ENCODE results near the gene SRRT. TPM values are rescaled to one million over a fixed set of nuclear protein-coding genes. Genes with fewer than 3 reads are reported as not detected.

SRRT gene
- total and polyA plus RNA-seq, 2 donors (not counting 3 experiments of a cell fraction or from before 2014, with no cell fraction given), result 58.6 to 199 TPM

DNA sequence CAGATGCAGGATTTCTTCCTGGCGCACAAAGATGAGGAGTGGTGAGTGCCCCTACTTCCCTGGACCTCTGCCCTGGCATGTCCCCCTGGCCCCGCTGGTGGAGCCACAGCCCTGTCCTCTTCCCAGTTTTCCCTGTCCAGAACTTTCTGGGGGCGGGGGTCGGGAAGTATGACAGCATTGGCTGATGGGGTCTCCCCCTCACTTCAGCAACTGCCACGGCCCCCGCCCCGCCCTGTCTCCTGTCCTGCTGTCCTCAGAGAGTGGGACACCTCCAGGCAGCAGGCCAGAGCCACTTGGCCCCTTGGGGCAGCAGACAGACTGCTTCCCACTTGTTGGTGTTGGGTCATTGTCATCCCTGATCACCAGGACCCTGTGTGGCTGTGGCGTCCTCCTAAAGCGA, 7.3 kb downstream of the SRRT start:
- intact Hi-C loops (cut with micrococcal nuclease), result no loop called here
- peaks cover 47% of the 10 kb centered on the region for H3K79me2 ChIP-seq (ENCODE audit: control insufficient read depth, insufficient read depth, low read length)

DNA sequence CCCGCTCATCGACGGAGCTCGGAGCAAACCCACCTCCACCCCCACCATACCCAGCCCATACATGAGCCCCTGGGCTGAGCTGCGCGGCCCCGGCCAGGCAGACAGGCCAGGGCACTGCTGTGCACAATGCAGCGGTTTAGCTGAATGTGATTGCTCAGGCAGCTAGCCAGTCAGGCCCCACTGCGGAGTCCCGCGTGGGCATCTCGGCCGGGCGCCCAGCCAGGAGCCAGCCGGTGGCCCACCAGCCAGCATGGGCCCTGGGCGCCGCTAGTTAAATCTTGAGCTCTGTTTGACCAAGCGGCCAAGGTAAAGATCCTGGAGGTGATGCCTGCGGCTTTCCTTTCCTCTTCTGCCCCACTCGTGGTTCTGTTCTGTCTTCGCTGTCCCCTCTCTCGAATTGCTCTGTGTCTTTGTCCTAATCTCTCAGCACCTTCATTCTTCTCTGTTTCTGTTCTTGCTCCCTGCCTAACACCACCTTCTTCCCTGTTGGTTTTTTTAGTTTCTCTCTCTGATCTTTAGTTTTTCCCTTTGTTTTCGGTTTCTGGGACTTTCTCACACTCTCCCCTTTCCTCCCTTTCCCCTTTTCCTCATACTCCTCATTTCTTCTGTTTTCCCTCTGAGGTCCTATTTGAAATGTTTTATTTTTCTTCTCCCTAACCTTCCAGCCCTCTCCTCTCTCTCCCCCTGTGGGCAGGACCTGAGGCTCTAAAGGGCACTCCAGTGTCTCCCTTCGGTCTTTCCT, 8.1 kb downstream of the SRRT start:
- no peak for TF ChIP-seq POLR2AphosphoS5 (IDR thresholded peaks at IDR 0.05; ENCODE audit: insufficient read depth, low read depth, low read length)
- TF ChIP-seq FOS (IDR thresholded peaks at IDR 0.05; ENCODE audit: borderline replicate concordance, insufficient read depth, low read length), result no peak
- no peak for TF ChIP-seq MYC (IDR thresholded peaks at IDR 0.05; ENCODE audit: low read depth, low read length)
- TF ChIP-seq EZH2 (IDR thresholded peaks at IDR 0.05; ENCODE audit: borderline replicate concordance, low read depth, low read length, severe bottlenecking), result no peak
- TF ChIP-seq, protein P1, sequence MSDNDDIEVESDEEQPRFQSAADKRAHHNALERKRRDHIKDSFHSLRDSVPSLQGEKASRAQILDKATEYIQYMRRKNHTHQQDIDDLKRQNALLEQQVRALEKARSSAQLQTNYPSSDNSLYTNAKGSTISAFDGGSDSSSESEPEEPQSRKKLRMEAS (IDR thresholded peaks at IDR 0.05; ENCODE audit: insufficient read depth, insufficient read length), result no peak
- no peak for TF ChIP-seq GATA2 (IDR thresholded peaks at IDR 0.05; ENCODE audit: insufficient read depth, insufficient read length, low read depth, low read length)
- no peak for TF ChIP-seq POLR2A (IDR thresholded peaks at IDR 0.05; ENCODE audit: low read depth, low read length)
- TF ChIP-seq, protein P2, sequence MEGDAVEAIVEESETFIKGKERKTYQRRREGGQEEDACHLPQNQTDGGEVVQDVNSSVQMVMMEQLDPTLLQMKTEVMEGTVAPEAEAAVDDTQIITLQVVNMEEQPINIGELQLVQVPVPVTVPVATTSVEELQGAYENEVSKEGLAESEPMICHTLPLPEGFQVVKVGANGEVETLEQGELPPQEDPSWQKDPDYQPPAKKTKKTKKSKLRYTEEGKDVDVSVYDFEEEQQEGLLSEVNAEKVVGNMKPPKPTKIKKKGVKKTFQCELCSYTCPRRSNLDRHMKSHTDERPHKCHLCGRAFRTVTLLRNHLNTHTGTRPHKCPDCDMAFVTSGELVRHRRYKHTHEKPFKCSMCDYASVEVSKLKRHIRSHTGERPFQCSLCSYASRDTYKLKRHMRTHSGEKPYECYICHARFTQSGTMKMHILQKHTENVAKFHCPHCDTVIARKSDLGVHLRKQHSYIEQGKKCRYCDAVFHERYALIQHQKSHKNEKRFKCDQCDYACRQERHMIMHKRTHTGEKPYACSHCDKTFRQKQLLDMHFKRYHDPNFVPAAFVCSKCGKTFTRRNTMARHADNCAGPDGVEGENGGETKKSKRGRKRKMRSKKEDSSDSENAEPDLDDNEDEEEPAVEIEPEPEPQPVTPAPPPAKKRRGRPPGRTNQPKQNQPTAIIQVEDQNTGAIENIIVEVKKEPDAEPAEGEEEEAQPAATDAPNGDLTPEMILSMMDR (IDR thresholded peaks at IDR 0.05; ENCODE audit: extremely low read depth in 1 of 2, insufficient read depth in 1 of 2, low read depth in 1 of 2, low read length in 2 of 2), result no peak
- TF ChIP-seq JUN (IDR thresholded peaks at IDR 0.05; ENCODE audit: borderline replicate concordance, insufficient read depth, insufficient read length, low read depth), result no peak
- H3K9ac ChIP-seq (replicated peaks; ENCODE audit: extremely low read depth, insufficient read depth, low read length), result no peak overlapping the region
- H3K4me3 ChIP-seq (replicated peaks in 1 of 3; ENCODE audit: insufficient read depth in 1 of 3, low read depth in 1 of 3, low read length in 3 of 3), result no peak overlapping the region
- no TSS peak for BruUV-seq (replicated peaks)
- peaks cover 40% of the 10 kb centered on the region for H3K79me2 ChIP-seq (ENCODE audit: control insufficient read depth, insufficient read depth, low read length)
- intact Hi-C loops (cut with micrococcal nuclease) (no loop called here), dilution Hi-C loops (cut with MboI; ENCODE audit: extremely low pct_ligation_motif_present, low sequenced_read_pairs) (no loop called here)
- peaks cover 14% of the 10 kb centered on the region for H3K4me1 ChIP-seq (ENCODE audit: control insufficient read depth, extremely low read depth, insufficient read depth, low read length)
- H2AFZ ChIP-seq (ENCODE audit: low read depth, low read length), result no peak overlapping the region
- FAIRE-seq (no peak), DNase-seq (ENCODE audit: low read depth, low spot score) (no peak)
- H3K27me3 ChIP-seq (ENCODE audit: control insufficient read depth in 2 of 2, insufficient read depth in 2 of 2, low read length in 2 of 2), result no peaks in the 10 kb centered on the region
- ChIA-PET CTCF (interaction anchor here (0.9 to 1.0 kb wide), 2 partner anchors 8 to 84 kb away, joined by 3 read pairs; partner anchors contain the start of gene SRRT), POLR2A (no interaction called here)
- H3K4me2 ChIP-seq (ENCODE audit: insufficient read depth, low read length), result no peak overlapping the region
- H3K27ac ChIP-seq (ENCODE audit: insufficient read depth, low read depth, low read length), result no peak overlapping the region
- H3K36me3 ChIP-seq (ENCODE audit: control insufficient read depth in 2 of 2, extremely low read depth in 1 of 2, insufficient read depth in 2 of 2, low read length in 2 of 2), result peaks cover 27 to 64% of the 10 kb centered on the region in 2 experiments
- no peaks in the 10 kb centered on the region for H3K9me1 ChIP-seq (replicated peaks; ENCODE audit: control insufficient read depth, extremely low read depth, insufficient read depth, low read length)
- no peaks in the 10 kb centered on the region for H4K20me1 ChIP-seq (replicated peaks; ENCODE audit: control insufficient read depth, extremely low read depth, insufficient read depth, low read length)
- H3K9me3 ChIP-seq (replicated peaks; ENCODE audit: control insufficient read depth, insufficient read depth, low read length), result no peaks in the 10 kb centered on the region

More for the DNA sequence above, 7.3 kb downstream of the SRRT start:
- no peak for FAIRE-seq
- POLR2A ChIA-PET, result no interaction called here
- DNase-seq (ENCODE audit: low read depth, low spot score), result no peak
- peaks cover 6% of the 10 kb centered on the region for H3K4me1 ChIP-seq (ENCODE audit: control insufficient read depth, extremely low read depth, insufficient read depth, low read length)
- dilution Hi-C loops (cut with MboI; ENCODE audit: extremely low pct_ligation_motif_present, low sequenced_read_pairs), result no loop called here
- H3K36me3 ChIP-seq (ENCODE audit: control insufficient read depth in 2 of 2, extremely low read depth in 1 of 2, insufficient read depth in 2 of 2, low read length in 2 of 2), result peaks cover 27 to 61% of the 10 kb centered on the region in 2 experiments
- no peak overlapping the region for H2AFZ ChIP-seq (ENCODE audit: low read depth, low read length)
- no peak overlapping the region for H3K9ac ChIP-seq (replicated peaks; ENCODE audit: extremely low read depth, insufficient read depth, low read length)
- CTCF ChIA-PET, result interaction anchor here (0.9 kb wide), 1 partner anchor 83 kb away, joined by 3 read pairs; no protein-coding TSS in a partner anchor
- no peak overlapping the region for H3K27ac ChIP-seq (ENCODE audit: insufficient read depth, low read depth, low read length)
- no peaks in the 10 kb centered on the region for H3K9me1 ChIP-seq (replicated peaks; ENCODE audit: control insufficient read depth, extremely low read depth, insufficient read depth, low read length)
- no peaks in the 10 kb centered on the region for H4K20me1 ChIP-seq (replicated peaks; ENCODE audit: control insufficient read depth, extremely low read depth, insufficient read depth, low read length)
- no peaks in the 10 kb centered on the region for H3K9me3 ChIP-seq (replicated peaks; ENCODE audit: control insufficient read depth, insufficient read depth, low read length)
- no peak overlapping the region for H3K4me2 ChIP-seq (ENCODE audit: insufficient read depth, low read length)
- no TSS peak for BruUV-seq (replicated peaks)
- TF ChIP-seq FOS (IDR thresholded peaks at IDR 0.05; ENCODE audit: borderline replicate concordance, insufficient read depth, low read length), result no peak
- no peaks in the 10 kb centered on the region for H3K27me3 ChIP-seq (ENCODE audit: control insufficient read depth in 2 of 2, insufficient read depth in 2 of 2, low read length in 2 of 2)
- H3K4me3 ChIP-seq (replicated peaks in 1 of 3; ENCODE audit: insufficient read depth in 1 of 3, low read depth in 1 of 3, low read length in 3 of 3), result no peak overlapping the region
